ENCODE measurements around the gene SELENOP. TPM values are rescaled to one million over a fixed set of nuclear protein-coding genes. Genes with fewer than 3 reads are reported as not detected.

Gene SELENOP, protein sequence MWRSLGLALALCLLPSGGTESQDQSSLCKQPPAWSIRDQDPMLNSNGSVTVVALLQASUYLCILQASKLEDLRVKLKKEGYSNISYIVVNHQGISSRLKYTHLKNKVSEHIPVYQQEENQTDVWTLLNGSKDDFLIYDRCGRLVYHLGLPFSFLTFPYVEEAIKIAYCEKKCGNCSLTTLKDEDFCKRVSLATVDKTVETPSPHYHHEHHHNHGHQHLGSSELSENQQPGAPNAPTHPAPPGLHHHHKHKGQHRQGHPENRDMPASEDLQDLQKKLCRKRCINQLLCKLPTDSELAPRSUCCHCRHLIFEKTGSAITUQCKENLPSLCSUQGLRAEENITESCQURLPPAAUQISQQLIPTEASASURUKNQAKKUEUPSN
- total RNA-seq (2014; rRNA removed; shearing (Covaris generic)): 11.0 and 12.7 TPM in 2 replicates
- 11.3 and 12.3 TPM in 2 replicates for polyA plus RNA-seq (2016; fragmentation: Nextera tagmentation; extraction: Ambion mirVana)
- long read RNA-seq, transcript SELENOP-202 (3 exons, 799 nt): minor isoform, 5 of 12 reads
- long read RNA-seq, transcript SELENOP-214 (5 exons, 2,243 nt): major isoform, 6 of 12 reads
- long read RNA-seq, partial matches to known transcripts: 0 of 12 reads
- long read RNA-seq, other reads (novel, unspliced or antisense): 1 of 12 reads

GRCh38 chr5:42811591-42812446, at the start of gene SELENOP:
TSS of gene SELENOP (minus strand) at chr5:42811892. CDS start at chr5:42808353, 3,539 bp downstream.
- Mint-ChIP-seq H3K27me3 (ENCODE audit: insufficient read depth, low read depth, poor library complexity) (peaks cover 3% of the 10 kb centered on the region), H3K4me1 (peaks cover 50% of the 10 kb centered on the region), H3K9me3 (no peaks in the 10 kb centered on the region), H3K27ac (peak within 1 kb of the TSS; percentile 94), H3K4me3 (peak within 1 kb of the TSS; percentile 63), H3K36me3 (ENCODE audit: low read depth) (no peaks in the 10 kb centered on the region)
- Histone ChIP-seq H3K4me2 (peak within 1 kb of the TSS; percentile 29), H3K79me2 (replicated peaks; ENCODE audit: insufficient read depth) (no peaks in the 10 kb centered on the region), H3F3A (replicated peaks; ENCODE audit: low read depth) (no peaks in the 10 kb centered on the region), H3K9me2 (ENCODE audit: insufficient read depth) (no peaks in the 10 kb centered on the region), H3K27me3 (ENCODE audit: insufficient read depth) (no peaks in the 10 kb centered on the region), H3K4me3 (peak within 1 kb of the TSS; percentile 20; the same call in 1 of the 2 replicates), H3K4me1 (ENCODE audit: insufficient read depth) (peaks cover 26% of the 10 kb centered on the region), H4K20me1 (replicated peaks; ENCODE audit: insufficient read depth) (no peaks in the 10 kb centered on the region), H2AFZ (no peak within 1 kb of the TSS; the same call in 1 of the 2 replicates), H3K27ac (ENCODE audit: low read depth) (peak within 1 kb of the TSS; percentile 85), H3K36me3 (ENCODE audit: insufficient read depth) (no peaks in the 10 kb centered on the region)
- peak; percentile 75 for DNase-seq (ENCODE audit: low spot score)
- ATAC-seq: peak; percentile 79
- TF ChIP-seq STAT1 (IDR thresholded peaks at IDR 0.05; ENCODE audit: unreplicated experiment) (no peak), POLR2AphosphoS5 (IDR thresholded peaks at IDR 0.05; ENCODE audit: low read depth) (peak; percentile 43; the same call in 1 of the 2 replicates)

DNA sequence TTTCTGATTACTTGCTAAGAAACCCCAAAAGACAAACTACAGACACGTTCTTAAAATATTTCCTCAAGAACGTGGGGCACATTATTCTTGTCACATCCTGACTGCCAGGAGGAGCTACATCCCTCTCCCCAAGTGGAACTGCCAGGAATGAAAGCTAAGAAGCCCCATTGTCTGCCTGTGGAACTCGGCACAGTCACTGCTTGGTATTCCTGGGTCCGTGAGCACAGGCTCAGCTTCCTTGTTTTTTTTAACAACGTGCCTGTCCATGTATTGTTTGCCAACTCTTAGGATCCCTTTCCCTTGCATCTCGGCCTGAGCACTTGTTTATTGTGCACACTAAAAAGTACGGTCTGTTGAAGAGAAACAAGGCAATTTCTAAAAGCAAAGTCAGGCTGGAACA, 47.0 kb upstream of the SELENOP start:
- H3F3A ChIP-seq (replicated peaks; ENCODE audit: low read depth): no peaks in the 10 kb centered on the region
- H3K79me2 ChIP-seq (replicated peaks; ENCODE audit: insufficient read depth): no peaks in the 10 kb centered on the region
- H3K4me2 ChIP-seq: no peak overlapping the region
- no peak overlapping the region for H3K4me3 Mint-ChIP-seq
- H3K9me2 ChIP-seq (ENCODE audit: insufficient read depth): no peaks in the 10 kb centered on the region
- H3K36me3 Mint-ChIP-seq (ENCODE audit: low read depth): peaks cover 3% of the 10 kb centered on the region; the same call in 2 of the 3 replicates
- peak overlapping the region; percentile 15 for H2AFZ ChIP-seq
- peak; percentile 54 for DNase-seq (ENCODE audit: low spot score)
- 0 out of 2 replicates have a peak, but pooled peaks cover 3% of the 10 kb centered on the region for H3K36me3 ChIP-seq (ENCODE audit: insufficient read depth)
- ATAC-seq: peak; percentile 88
- peak overlapping the region; percentile 57; the same call in 1 of the 2 replicates for H3K27ac Mint-ChIP-seq
- no peaks in the 10 kb centered on the region for H4K20me1 ChIP-seq (replicated peaks; ENCODE audit: insufficient read depth)
- H3K9me3 Mint-ChIP-seq: peaks cover 30% of the 10 kb centered on the region
- H3K4me1 Mint-ChIP-seq: peaks cover 14% of the 10 kb centered on the region
- H3K27me3 Mint-ChIP-seq (ENCODE audit: insufficient read depth, low read depth, poor library complexity): no peaks in the 10 kb centered on the region
- no peak overlapping the region for H3K27ac ChIP-seq (ENCODE audit: low read depth)
- H3K27me3 ChIP-seq (ENCODE audit: insufficient read depth): no peaks in the 10 kb centered on the region
- TF ChIP-seq STAT1 (IDR thresholded peaks at IDR 0.05; ENCODE audit: unreplicated experiment): no peak
- no peak for TF ChIP-seq REST (IDR thresholded peaks at IDR 0.05; ENCODE audit: unreplicated experiment)
- no peak for TF ChIP-seq ZNF331 (CRISPR knock-in tag; IDR thresholded peaks at IDR 0.05; ENCODE audit: low read depth)
- TF ChIP-seq ZNF114 (CRISPR knock-in tag; IDR thresholded peaks at IDR 0.05): no peak
- TF ChIP-seq EZH2 (IDR thresholded peaks at IDR 0.05; ENCODE audit: low read depth, unreplicated experiment): no peak
- no peak for TF ChIP-seq CREB1 (CRISPR knock-in tag; IDR thresholded peaks at IDR 0.05; ENCODE audit: low read depth)
- no peak for TF ChIP-seq CTCF (conservative IDR thresholded peaks at IDR 0.05; ENCODE audit: low read depth in 2 of 2)
- peaks cover 9% of the 10 kb centered on the region for H3K4me1 ChIP-seq (ENCODE audit: insufficient read depth)
- H3K4me3 ChIP-seq: no peak overlapping the region
